G401.6 (cell line): ENCODE measurements around the gene ABHD8.

Source experiments
- FAIRE-seq: peaks from 2 replicates; lab custom pipeline; 2012; peaks lifted over from hg19 to GRCh38; lab: Jason Lieb, UNC

ABHD8 gene

DNA sequence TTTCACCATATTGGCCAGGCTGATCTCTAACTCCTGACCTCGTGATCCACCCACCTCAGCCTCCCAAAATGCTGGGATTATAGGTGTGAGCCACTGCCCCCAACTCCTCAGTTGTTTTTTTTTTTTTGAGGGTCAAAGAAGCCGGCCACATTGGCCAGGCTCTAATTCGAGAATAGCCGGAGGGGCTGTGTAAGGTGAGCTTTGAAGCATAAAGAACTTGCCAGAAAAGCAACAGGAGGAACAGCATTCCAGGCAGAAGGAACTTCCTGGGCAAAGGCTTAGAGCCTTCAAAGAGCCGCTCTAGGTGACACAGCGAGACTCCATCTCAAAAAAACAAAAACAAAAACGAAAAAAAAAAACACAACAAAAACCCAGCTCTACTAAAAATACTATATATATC lies 37.2 kb downstream of the ABHD8 start:
- FAIRE-seq: no peak

GRCh38 chr19:17264641-17264979 lies 38.6 kb downstream of the ABHD8 start, which contains the start of gene USHBP1:
Gene USHBP1, minus strand, starts transcription at chr19:17264745. Its CDS starts 446 bp downstream, at chr19:17264299.
- FAIRE-seq: no peak

GRCh38 chr19:17263712-17264640 lies 39.2 kb downstream of the ABHD8 start:
- no peak for FAIRE-seq

DNA sequence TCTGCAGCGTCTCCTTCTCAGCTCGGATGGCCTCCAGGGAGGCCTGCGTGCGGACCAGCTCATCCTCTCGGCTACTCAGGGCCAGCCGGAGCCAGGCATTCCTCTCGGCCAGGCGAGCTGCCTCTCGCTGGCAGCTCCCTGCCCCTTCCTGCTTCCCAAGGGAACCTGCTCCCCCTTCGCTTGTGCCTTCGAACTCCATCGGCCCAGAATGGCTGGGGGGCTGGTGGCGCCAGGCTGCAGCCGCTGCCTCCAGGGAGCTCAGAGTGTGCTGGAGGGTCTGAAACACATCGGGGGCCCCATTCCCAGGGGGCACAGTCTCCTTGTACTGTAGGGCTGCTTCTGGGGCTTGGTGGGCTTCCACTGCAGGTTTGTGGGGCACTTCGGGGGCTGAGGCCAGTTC lies 40.7 kb downstream of the ABHD8 start:
- no peak for FAIRE-seq

GRCh38 chr19:17260842-17261325 lies 42.3 kb downstream of the ABHD8 start:
- peak; percentile 80 for FAIRE-seq

- no peak for FAIRE-seq
Measured at GRCh38 chr19:17259934-17260333, 43.3 kb downstream of the ABHD8 start.

DNA sequence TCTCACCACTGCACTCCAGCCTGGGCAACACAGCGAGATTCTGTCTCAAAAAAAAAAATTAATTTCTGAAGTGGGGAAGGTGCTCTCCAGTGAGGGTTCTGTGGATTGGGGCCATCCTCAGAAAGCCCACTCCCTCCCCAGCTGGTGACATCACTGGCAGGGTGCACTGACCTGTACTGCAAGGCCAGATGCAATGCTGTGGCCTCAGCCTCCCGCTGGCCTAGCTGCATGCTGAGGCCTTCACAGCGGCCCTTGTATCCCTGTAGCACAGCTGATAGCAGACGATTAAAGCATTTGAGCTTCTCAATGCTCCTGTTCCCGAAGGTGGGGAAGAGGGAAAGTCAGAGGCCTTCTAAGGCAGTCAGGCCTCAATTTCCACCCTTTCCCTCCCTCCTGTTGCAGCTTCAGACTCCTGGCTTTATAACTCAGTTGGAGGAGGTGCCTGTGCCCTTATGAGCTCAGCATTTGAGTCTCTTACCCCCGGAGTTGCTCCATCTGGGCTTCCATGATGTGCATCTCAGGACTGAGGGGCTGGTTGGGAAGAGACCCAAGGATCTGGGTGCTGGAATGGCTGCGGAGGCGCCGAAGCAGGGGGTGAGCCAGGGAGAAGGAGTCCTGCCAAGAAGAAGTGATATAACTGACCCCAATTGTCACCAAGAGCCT lies 44.0 kb downstream of the ABHD8 start:
- FAIRE-seq: no peak

DNA sequence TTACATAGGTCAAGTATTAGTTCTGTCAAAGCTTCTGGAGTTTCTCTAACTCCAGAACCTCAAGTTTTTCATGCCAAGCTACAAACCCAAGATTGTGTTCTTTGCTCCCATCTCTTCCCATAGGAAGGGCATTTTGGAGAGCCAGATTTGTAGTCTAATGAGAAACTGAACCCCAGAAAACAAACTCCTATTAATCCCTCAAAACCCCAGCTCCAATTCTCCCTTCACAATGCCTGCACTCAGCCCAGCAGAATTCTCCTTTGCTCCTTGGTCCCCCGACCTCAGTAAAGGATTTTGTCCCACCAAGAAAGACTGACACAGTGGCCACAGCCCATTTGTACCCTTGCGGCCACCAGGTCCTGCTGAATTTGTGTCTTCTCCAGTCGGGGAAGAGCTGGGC lies 47.1 kb downstream of the ABHD8 start:
- FAIRE-seq: no peak

- no peak for FAIRE-seq
Measured at GRCh38 chr19:17255150-17255621, 48.0 kb downstream of the ABHD8 start.

DNA sequence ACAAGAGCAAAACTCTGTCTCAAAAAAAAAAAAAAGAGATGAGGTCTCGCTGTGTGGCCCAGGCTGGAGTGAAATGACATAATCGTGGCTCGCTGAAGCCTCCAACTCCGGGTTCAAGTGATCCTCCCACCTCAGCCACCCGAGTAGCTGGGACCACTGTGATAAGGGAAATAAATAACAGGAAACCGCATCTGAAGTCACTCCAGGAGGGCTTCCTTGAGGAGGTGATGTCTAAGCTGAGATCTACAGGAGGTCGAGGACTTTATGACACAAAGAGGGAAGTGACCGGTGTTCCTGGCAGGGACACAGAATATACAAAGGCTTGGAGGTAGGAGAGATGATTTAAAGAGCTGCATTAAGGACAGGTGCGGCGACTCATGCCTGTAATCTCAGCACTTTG lies 48.6 kb downstream of the ABHD8 start:
- FAIRE-seq: no peak

DNA sequence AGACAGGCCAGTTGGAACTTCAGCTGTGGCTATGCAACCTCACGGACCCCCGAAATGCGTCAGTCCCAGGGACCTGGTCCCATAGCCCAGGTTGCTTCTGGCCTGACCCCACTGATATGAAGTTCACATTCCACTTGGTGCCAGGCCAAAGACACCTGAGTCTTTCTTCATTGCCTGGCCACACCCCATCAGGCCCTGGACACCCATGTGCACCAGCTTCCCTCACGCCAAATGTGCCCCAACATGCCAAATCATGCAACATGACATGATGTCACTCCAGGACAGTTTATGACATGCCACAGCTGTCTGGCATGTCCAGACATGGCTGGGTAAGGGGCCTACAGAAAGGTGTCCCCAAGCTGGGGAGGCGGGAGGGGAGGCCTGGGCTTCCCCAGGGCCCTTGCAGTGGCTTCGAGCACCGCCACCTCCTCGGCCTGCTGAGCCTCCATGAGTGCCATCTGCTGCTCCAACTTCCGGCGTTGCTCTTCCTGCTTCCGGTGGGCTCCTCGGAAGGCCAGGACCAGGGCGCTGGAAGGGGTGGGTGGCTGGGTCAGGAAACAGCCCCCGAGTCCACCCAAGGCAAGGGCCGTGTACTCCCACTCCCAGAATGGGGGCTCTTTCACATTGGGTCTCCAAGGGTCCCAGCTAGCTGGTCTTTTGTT lies 53.2 kb downstream of the ABHD8 start:
- no peak for FAIRE-seq

- FAIRE-seq: no peak
Measured at GRCh38 chr19:17248011-17248776, 55.0 kb downstream of the ABHD8 start.

- no peak for FAIRE-seq
Measured at GRCh38 chr19:17246681-17247425, 56.4 kb downstream of the ABHD8 start.

GRCh38 chr19:17245535-17245984 lies 57.7 kb downstream of the ABHD8 start, which contains the start of gene NR2F6:
Gene NR2F6, minus strand, starts transcription at chr19:17245919. Its CDS starts 699 bp downstream, at chr19:17245220.
- no peak for FAIRE-seq

- no peak for FAIRE-seq
Measured at GRCh38 chr19:17244618-17245534, 58.3 kb downstream of the ABHD8 start.

GRCh38 chr19:17243830-17244617 lies 59.2 kb downstream of the ABHD8 start:
- no peak for FAIRE-seq

GRCh38 chr19:17243211-17243829 lies 59.9 kb downstream of the ABHD8 start:
- FAIRE-seq: no peak

GRCh38 chr19:17242431-17243208 lies 60.6 kb downstream of the ABHD8 start:
- FAIRE-seq: no peak
